Activated T-cell treated with anti-CD3 and anti-CD28 coated beads, Interleukin-2, amount 50 U/mL, for 72 hours (primary cell): ENCODE results near the gene LRRC7. TPM values are rescaled to one million over a fixed set of nuclear protein-coding genes. Genes with fewer than 3 reads are reported as not detected.

ENCODE experiments used
- ATAC-seq, 2 donors: fragments of 150-1000 bp; cut with Tn5 transposase; replicated peaks in 1 of 2; 2 replicates each; pipeline ENCODE4 v1.10.0; 2021; ENCODE audit warnings: moderate library complexity in 2 of 2, mild to moderate bottlenecking in 1 of 2
- DNase-seq, 2 donors: peaks; one replicate each; pipeline ENCODE4 v3.0.0; 2021 to 2022; ENCODE audit warnings: mixed read lengths in 1 of 2
- H3K27ac Mint-ChIP-seq: one replicate; pipeline ENCODE4 v1.8.0; 2022; ENCODE audit warnings: mild to moderate bottlenecking, moderate library complexity, mixed read lengths
- H3K27me3 Mint-ChIP-seq: one replicate; pipeline ENCODE4 v1.8.0; 2022; ENCODE audit warnings: low read depth, mixed read lengths
- H3K36me3 Mint-ChIP-seq, 2 donors: one replicate each; pipeline ENCODE4 v1.8.0; 2022; ENCODE audit warnings: mixed read lengths in 2 of 2, mild to moderate bottlenecking in 1 of 2; ENCODE audit not compliant: insufficient read depth in 2 of 2
- H3K4me1 Mint-ChIP-seq: one replicate; pipeline ENCODE4 v1.8.0; 2022; ENCODE audit warnings: low read depth, mixed read lengths
- H3K4me3 Mint-ChIP-seq, 2 donors: one replicate each; pipeline ENCODE4 v1.8.0; 2022; ENCODE audit warnings: mild to moderate bottlenecking in 2 of 2, mixed read lengths in 2 of 2, moderate library complexity in 2 of 2
- H3K9me3 Mint-ChIP-seq, 2 donors: one replicate each; pipeline ENCODE4 v1.8.0; 2022; ENCODE audit warnings: mixed read lengths in 2 of 2
- total RNA-seq, 2 donors: library from RNA; stranded (reverse); gene quantifications; one replicate each; pipeline ENCODE4 v1.2.3, GENCODE V29; 2022

The LRRC7 gene
- total RNA-seq, 2 donors from 2014 or later, result 0.22 TPM; not detected in 1

DNA sequence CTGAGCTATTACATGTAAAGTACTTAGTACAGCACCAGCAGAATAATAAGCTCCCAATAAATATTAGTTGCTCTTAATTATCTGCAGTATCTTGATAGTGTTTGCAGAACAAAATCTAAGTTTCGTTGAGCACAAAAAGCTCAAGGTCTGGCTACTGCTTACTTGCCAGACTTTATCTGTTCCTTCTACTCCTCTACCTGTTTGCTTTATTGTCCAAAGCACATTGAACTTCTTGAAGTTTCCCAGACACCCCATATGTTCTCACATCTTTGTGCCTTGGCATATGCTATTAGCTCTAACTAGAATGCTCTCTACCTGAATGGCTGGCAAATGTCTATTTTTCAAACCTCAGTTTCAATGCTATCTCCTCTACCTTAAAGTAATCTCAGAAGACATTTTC is 582.7 kb downstream of the LRRC7 start:
- no peak overlapping the region for H3K27ac Mint-ChIP-seq
- no peak for DNase-seq
- H3K4me3 Mint-ChIP-seq, result no peak overlapping the region
- no peak for ATAC-seq
- H3K27me3 Mint-ChIP-seq, result no peaks in the 10 kb centered on the region
- no peaks in the 10 kb centered on the region for H3K4me1 Mint-ChIP-seq
- H3K36me3 Mint-ChIP-seq, result peaks cover 0 to 5% of the 10 kb centered on the region in 2 donors
- H3K9me3 Mint-ChIP-seq, result no peaks in the 10 kb centered on the region

DNA sequence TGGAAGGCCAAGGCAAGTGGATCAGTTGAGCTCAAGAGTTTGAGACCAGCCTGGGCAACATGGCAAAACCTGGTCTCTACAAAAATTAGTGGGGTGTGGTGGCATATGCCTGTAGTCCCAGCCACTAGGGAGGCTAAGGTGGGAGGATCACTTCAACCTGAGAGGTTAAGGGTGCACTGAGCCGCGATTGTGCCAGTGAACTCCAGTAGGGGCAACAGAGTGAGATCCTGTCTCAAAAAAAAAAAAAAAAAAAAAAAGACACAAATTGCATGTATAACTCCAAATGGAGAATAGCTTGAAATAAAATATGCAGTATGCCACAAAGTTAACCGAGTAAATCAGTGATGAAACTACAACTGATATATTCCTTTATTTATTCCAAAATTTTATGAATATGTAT is 586.0 kb downstream of the LRRC7 start:
- no peaks in the 10 kb centered on the region for H3K36me3 Mint-ChIP-seq

GRCh38 chr1:70156529-70157120 is 588.9 kb downstream of the LRRC7 start:
- no peaks in the 10 kb centered on the region for H3K27me3 Mint-ChIP-seq

More for the DNA sequence above, 586.0 kb downstream of the LRRC7 start:
- ATAC-seq (no peak), DNase-seq (no peak)
- H3K4me3 Mint-ChIP-seq, result no peak overlapping the region
- H3K4me1 Mint-ChIP-seq, result no peaks in the 10 kb centered on the region
- no peaks in the 10 kb centered on the region for H3K9me3 Mint-ChIP-seq
- no peaks in the 10 kb centered on the region for H3K27me3 Mint-ChIP-seq
- H3K27ac Mint-ChIP-seq, result no peak overlapping the region

DNA sequence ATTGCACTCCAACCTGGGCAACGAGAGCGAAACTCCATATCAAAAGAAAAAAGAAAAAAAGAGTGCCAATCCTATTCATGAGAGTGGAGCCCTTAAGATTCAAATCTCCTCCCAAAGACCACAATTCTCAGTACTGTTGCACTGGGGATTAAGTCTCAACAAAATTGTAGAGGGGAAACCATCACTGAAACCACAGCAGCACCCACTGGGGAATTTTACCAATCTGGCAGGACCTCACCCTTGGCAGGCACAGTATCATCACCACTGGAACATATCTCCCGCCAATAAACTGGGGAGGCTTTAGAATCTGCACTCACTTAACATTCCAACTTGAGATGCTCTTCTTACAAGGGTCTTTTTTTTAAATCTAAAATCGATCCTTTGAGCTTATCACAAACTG is 596.6 kb downstream of the LRRC7 start:
- Mint-ChIP-seq H3K27ac (no peak overlapping the region), H3K4me1 (peaks cover 10% of the 10 kb centered on the region), H3K9me3 (no peaks in the 10 kb centered on the region), H3K36me3 (peaks cover 2 to 6% of the 10 kb centered on the region in 2 donors), H3K4me3 (no peak overlapping the region), H3K27me3 (no peaks in the 10 kb centered on the region)
- no peak for ATAC-seq
- no peak for DNase-seq

More at GRCh38 chr1:70156529-70157120, 588.9 kb downstream of the LRRC7 start:
- Mint-ChIP-seq H3K4me3 (no peak overlapping the region), H3K4me1 (no peaks in the 10 kb centered on the region), H3K36me3 (no peaks in the 10 kb centered on the region), H3K27ac (no peak overlapping the region), H3K9me3 (no peaks in the 10 kb centered on the region)
- DNase-seq (no peak), ATAC-seq (peak; percentile 80 to 96)

- no peak for ATAC-seq
- H3K4me3 Mint-ChIP-seq, result no peak overlapping the region
- no peak for DNase-seq
- H3K27ac Mint-ChIP-seq, result no peak overlapping the region
- peaks cover 20% of the 10 kb centered on the region for H3K4me1 Mint-ChIP-seq
- no peaks in the 10 kb centered on the region for H3K9me3 Mint-ChIP-seq
- H3K27me3 Mint-ChIP-seq, result no peaks in the 10 kb centered on the region
- peaks cover 3 to 11% of the 10 kb centered on the region in 2 donors for H3K36me3 Mint-ChIP-seq
Measured at GRCh38 chr1:70168283-70168682, 600.6 kb downstream of the LRRC7 start.

GRCh38 chr1:70169018-70169839 is 601.5 kb downstream of the LRRC7 start:
- Mint-ChIP-seq H3K9me3 (no peaks in the 10 kb centered on the region), H3K4me3 (peak overlapping the region in 1 of 2 donors; percentile 79), H3K27ac (peak overlapping the region; percentile 93), H3K36me3 (peaks cover 3 to 8% of the 10 kb centered on the region in 2 donors), H3K27me3 (no peaks in the 10 kb centered on the region), H3K4me1 (peaks cover 20% of the 10 kb centered on the region)
- DNase-seq (no peak), ATAC-seq (peak; percentile 65 to 83)

GRCh38 chr1:70171512-70171911 is 603.8 kb downstream of the LRRC7 start:
- H3K4me1 Mint-ChIP-seq, result peaks cover 20% of the 10 kb centered on the region
- DNase-seq (no peak), ATAC-seq (peak in 1 of 2 donors; percentile 49)
- H3K27ac Mint-ChIP-seq, result no peak overlapping the region
- no peaks in the 10 kb centered on the region for H3K27me3 Mint-ChIP-seq
- H3K36me3 Mint-ChIP-seq, result peaks cover 3 to 5% of the 10 kb centered on the region in 2 donors
- H3K4me3 Mint-ChIP-seq, result no peak overlapping the region
- H3K9me3 Mint-ChIP-seq, result no peaks in the 10 kb centered on the region
